OCI-LY1 (cell line): Measurements from ENCODE around the gene AZU1.

Experiments used
- EZH2 ChIP-seq: fragments of 200-600 bp; sonication (generic), shearing (Covaris generic); IDR thresholded peaks from 2 replicates; pipeline ENCODE4 v1.8.0; 2017; ENCODE audit warnings: borderline replicate concordance, mixed run types, mild to moderate bottlenecking, antibody characterized with exemption, low read length, moderate library complexity, mixed read lengths
- TF ChIP-seq, protein P1 (sequence below): fragments of 200-600 bp; sonication (generic), shearing (Covaris generic); IDR thresholded peaks from 2 replicates; pipeline ENCODE4 v1.5.1; 2017; ENCODE audit warnings: mild to moderate bottlenecking, antibody characterized with exemption, low read length, moderate library complexity, mixed read lengths

DNA sequence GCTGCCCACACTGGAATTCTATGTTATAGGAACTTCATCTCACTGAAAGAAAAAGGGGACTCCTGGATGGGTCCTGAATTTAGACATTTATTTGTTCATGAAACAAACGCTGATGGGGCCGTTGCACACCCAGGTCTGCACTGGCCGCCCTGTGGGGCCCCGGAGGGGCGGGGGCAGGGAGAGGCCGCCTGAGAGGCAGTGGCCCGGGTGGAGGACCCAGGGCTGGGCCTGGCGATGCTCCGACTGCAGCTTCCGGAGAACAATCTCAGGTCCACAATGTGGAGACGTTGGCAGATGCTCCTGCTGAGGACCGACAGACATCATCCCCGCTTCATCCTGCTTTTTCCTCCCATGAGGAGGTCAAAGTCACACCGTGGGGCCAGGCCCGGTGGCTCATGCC is 46.7 kb upstream of the AZU1 start:
- TF ChIP-seq, protein P1, sequence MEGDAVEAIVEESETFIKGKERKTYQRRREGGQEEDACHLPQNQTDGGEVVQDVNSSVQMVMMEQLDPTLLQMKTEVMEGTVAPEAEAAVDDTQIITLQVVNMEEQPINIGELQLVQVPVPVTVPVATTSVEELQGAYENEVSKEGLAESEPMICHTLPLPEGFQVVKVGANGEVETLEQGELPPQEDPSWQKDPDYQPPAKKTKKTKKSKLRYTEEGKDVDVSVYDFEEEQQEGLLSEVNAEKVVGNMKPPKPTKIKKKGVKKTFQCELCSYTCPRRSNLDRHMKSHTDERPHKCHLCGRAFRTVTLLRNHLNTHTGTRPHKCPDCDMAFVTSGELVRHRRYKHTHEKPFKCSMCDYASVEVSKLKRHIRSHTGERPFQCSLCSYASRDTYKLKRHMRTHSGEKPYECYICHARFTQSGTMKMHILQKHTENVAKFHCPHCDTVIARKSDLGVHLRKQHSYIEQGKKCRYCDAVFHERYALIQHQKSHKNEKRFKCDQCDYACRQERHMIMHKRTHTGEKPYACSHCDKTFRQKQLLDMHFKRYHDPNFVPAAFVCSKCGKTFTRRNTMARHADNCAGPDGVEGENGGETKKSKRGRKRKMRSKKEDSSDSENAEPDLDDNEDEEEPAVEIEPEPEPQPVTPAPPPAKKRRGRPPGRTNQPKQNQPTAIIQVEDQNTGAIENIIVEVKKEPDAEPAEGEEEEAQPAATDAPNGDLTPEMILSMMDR, result no peak
- TF ChIP-seq EZH2, result no peak
